Glutamatergic neuron (in vitro differentiated cells): ENCODE results near the gene SPATA31C1. TPM values are rescaled to one million over a fixed set of nuclear protein-coding genes. Genes with fewer than 3 reads are reported as not detected.

ENCODE experiments used
- DNase-seq: peaks from one replicate; pipeline ENCODE4 v3.0.0; 2022
- H3K27ac Mint-ChIP-seq: one replicate; pipeline ENCODE4 v1.8.0; 2020; ENCODE audit warnings: mild to moderate bottlenecking, mixed read lengths, inconsistent platforms; ENCODE audit not compliant: unreplicated experiment
- H3K27me3 Mint-ChIP-seq: one replicate; pipeline ENCODE4 v1.8.0; 2020; ENCODE audit warnings: mild to moderate bottlenecking, moderate library complexity, mixed read lengths, inconsistent platforms; ENCODE audit not compliant: unreplicated experiment
- H3K36me3 Mint-ChIP-seq: one replicate; pipeline ENCODE4 v1.8.0; 2020; ENCODE audit warnings: mild to moderate bottlenecking, mixed read lengths, inconsistent platforms; ENCODE audit not compliant: unreplicated experiment
- H3K4me1 Mint-ChIP-seq: one replicate; pipeline ENCODE4 v1.8.0; 2020; ENCODE audit warnings: mild to moderate bottlenecking, low read depth, mixed read lengths, inconsistent platforms; ENCODE audit not compliant: unreplicated experiment
- H3K4me3 Mint-ChIP-seq: one replicate; pipeline ENCODE4 v1.8.0; 2020; ENCODE audit warnings: mild to moderate bottlenecking, mixed read lengths, inconsistent platforms; ENCODE audit not compliant: unreplicated experiment
- H3K9me3 Mint-ChIP-seq: one replicate; pipeline ENCODE4 v1.8.0; 2020; ENCODE audit warnings: mild to moderate bottlenecking, moderate library complexity, mixed read lengths, inconsistent platforms; ENCODE audit not compliant: unreplicated experiment
- total RNA-seq: library from RNA; stranded (reverse); fragmentation: NEBNext Ultra II Directional; extraction: Animal tissue kit (Norgen Biotek cat#: 25700); gene quantifications from one replicate; pipeline ENCODE4 v1.2.1, GENCODE V29; 2021; ENCODE audit not compliant: unreplicated experiment
- TF ChIP-seq, protein P1 (sequence below): fragments of 200-600 bp; sonication (generic); IDR thresholded peaks from one replicate; pipeline ENCODE4 v1.5.0; 2021; ENCODE audit not compliant: partially characterized antibody, unreplicated experiment

SPATA31C1 gene
- total RNA-seq, 1 donor from 2014 or later = not detected

DNA sequence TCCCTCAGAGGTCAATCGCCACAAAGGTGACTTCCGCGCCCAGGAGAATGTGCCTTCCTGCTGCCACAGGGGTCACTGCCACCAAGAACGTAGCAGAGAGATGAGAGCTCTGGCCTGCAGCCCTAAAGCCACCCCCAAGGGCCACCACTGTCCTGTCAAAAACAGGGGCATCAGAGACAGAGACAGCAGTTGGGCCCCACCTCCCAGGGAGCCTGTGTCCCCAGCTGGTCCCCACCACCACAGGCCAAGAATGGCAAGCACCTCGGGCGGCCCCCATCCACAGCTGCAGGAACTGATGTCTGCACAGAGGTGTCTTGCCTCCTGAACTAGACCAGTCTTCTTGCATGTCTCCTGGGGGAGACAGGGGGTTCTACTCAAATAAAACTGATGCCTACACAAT lies 29.3 kb upstream of the SPATA31C1 start:
- TF ChIP-seq, protein P1, sequence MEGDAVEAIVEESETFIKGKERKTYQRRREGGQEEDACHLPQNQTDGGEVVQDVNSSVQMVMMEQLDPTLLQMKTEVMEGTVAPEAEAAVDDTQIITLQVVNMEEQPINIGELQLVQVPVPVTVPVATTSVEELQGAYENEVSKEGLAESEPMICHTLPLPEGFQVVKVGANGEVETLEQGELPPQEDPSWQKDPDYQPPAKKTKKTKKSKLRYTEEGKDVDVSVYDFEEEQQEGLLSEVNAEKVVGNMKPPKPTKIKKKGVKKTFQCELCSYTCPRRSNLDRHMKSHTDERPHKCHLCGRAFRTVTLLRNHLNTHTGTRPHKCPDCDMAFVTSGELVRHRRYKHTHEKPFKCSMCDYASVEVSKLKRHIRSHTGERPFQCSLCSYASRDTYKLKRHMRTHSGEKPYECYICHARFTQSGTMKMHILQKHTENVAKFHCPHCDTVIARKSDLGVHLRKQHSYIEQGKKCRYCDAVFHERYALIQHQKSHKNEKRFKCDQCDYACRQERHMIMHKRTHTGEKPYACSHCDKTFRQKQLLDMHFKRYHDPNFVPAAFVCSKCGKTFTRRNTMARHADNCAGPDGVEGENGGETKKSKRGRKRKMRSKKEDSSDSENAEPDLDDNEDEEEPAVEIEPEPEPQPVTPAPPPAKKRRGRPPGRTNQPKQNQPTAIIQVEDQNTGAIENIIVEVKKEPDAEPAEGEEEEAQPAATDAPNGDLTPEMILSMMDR = no peak
- peaks cover 3% of the 10 kb centered on the region for H3K27me3 Mint-ChIP-seq
- no peak overlapping the region for H3K4me3 Mint-ChIP-seq
- DNase-seq = no peak
- H3K9me3 Mint-ChIP-seq = peaks cover 5% of the 10 kb centered on the region
- H3K36me3 Mint-ChIP-seq = no peaks in the 10 kb centered on the region
- no peak overlapping the region for H3K27ac Mint-ChIP-seq
- H3K4me1 Mint-ChIP-seq = peaks cover 5% of the 10 kb centered on the region

DNA sequence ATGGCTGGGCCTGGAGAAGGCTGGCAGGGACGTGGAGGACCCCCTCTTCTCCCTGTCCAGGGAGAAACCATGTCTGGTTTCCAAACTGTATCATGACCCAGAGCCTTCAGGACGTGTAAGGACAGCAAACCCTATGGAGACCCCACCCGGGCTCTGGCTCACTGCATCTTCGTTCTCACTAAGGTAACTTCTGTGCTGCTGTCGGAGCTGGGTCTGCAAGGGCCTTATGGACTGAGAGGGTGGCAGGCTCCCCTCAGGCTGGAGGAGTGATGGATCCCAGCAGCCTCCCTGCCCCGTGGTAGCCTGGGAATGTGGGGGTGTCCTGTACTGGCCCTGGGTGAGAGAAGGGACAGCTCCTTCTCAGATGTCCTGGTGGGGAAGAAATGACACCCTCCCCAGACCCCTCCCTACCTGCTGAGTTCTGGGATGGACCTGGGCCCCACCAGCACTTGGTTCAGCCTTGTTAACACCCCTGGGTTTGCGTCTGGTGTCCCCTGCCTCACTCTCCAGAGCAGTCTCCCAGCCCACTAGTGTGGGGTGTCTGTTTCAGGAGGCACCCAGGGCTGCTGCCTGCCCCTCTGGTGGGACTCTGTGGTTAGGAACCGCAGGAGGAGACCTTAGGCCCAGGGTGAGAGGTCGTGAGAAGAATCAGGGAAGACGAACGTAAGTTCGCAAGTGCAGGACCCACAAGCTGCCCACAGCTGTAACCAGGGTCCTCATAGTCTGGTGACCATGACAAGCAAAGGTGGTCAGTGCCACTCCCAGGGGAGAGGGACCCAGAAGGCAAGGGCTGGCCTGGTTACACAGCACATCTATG lies 28.5 kb upstream of the SPATA31C1 start:
- Mint-ChIP-seq H3K4me3 (no peak overlapping the region), H3K4me1 (peaks cover 5% of the 10 kb centered on the region), H3K27ac (no peak overlapping the region), H3K9me3 (peaks cover 3% of the 10 kb centered on the region), H3K36me3 (no peaks in the 10 kb centered on the region), H3K27me3 (peaks cover 3% of the 10 kb centered on the region)
- TF ChIP-seq, protein P1 = no peak
- DNase-seq = no peak

DNA sequence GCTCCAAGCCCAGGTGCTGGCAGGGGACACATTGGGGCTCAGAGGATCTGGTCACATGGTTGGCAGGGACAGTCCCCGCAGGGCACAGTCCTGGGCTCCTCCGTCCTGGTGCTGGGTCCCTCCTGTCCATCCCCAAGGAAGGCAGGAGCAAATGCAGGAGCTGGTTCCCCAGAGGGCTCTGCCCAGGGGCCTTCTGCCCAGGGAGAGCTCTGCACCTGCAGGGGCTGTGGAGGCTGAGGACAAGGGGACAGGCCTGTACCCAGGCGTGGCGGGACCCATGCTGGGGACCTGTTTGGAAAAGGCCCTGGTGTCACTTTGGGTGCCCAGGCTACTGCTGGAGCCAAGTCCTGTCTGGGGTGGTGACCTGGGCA lies 27.9 kb upstream of the SPATA31C1 start:
- Mint-ChIP-seq H3K9me3 (peaks cover 3% of the 10 kb centered on the region), H3K36me3 (no peaks in the 10 kb centered on the region), H3K4me3 (no peak overlapping the region), H3K27me3 (peaks cover 3% of the 10 kb centered on the region), H3K27ac (no peak overlapping the region), H3K4me1 (peaks cover 5% of the 10 kb centered on the region)
- no peak for DNase-seq
- TF ChIP-seq, protein P1 = no peak

DNA sequence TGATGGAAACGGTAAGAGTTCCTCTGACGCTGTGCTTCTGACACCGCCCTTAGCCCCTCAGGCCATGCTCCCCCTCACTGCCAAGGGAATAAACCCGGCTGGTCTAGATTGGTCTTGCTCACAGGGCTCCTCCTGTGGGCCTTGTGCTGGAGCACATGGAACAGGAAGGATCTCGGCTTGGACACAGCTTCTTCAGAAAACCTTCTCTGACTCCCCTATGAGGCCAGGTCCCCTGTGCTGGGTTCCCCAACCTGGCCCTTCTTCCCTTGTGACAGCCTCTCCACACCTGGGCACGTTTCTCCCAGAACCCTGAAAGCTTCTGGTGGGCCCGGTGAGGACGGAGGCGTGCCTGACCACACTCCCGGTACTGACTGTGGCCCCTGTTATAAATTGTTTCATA lies 26.9 kb upstream of the SPATA31C1 start:
- H3K9me3 Mint-ChIP-seq = no peaks in the 10 kb centered on the region
- peaks cover 3% of the 10 kb centered on the region for H3K27me3 Mint-ChIP-seq
- no peak overlapping the region for H3K4me3 Mint-ChIP-seq
- TF ChIP-seq, protein P1 = no peak
- H3K4me1 Mint-ChIP-seq = peaks cover 5% of the 10 kb centered on the region
- no peaks in the 10 kb centered on the region for H3K36me3 Mint-ChIP-seq
- no peak for DNase-seq
- peak overlapping the region; percentile 1 for H3K27ac Mint-ChIP-seq

DNA sequence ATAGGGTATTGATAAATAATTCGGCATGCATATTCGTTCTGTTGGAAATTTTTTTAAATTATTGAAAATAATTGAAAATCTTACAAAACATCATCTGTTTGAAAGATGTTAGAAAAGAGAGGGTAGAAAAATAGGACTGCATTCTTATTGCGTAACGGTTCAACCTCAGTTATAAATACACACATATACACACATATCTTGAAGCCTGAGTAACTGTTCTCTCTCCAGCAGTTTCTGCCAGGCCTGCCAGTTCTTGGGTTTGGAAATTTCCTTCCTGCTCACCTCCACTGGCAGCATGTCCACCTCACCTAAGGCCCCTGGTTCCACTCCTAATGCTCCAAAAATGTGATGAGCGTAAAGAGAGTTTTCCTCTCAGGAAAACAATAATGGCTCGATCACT lies 26.0 kb upstream of the SPATA31C1 start:
- Mint-ChIP-seq H3K4me1 (peaks cover 5% of the 10 kb centered on the region), H3K4me3 (no peak overlapping the region), H3K9me3 (no peaks in the 10 kb centered on the region), H3K36me3 (no peaks in the 10 kb centered on the region), H3K27ac (no peak overlapping the region), H3K27me3 (no peaks in the 10 kb centered on the region)
- TF ChIP-seq, protein P1 = no peak
- no peak for DNase-seq
